Body of pancreas (tissue), 4 donors: ENCODE measurements around the gene PDE2A.

ENCODE experiments used
- CTCF ChIP-seq, 7 experiments: fragments of 450-650 bp in 4 of 7; fragments of 200-600 bp in 3 of 7; sonication (generic) in 3 of 7; IDR thresholded peaks; one replicate each; pipeline ENCODE4 v1.5.1; 2016 to 2019; ENCODE audit warnings: antibody characterized with exemption in 7 of 7
- POLR2A ChIP-seq, 3 donors: fragments of 450-650 bp; IDR thresholded peaks; one replicate each; pipeline ENCODE4 v1.6.1; 2016; ENCODE audit warnings: antibody characterized with exemption in 3 of 3, mild to moderate bottlenecking in 2 of 3

DNA sequence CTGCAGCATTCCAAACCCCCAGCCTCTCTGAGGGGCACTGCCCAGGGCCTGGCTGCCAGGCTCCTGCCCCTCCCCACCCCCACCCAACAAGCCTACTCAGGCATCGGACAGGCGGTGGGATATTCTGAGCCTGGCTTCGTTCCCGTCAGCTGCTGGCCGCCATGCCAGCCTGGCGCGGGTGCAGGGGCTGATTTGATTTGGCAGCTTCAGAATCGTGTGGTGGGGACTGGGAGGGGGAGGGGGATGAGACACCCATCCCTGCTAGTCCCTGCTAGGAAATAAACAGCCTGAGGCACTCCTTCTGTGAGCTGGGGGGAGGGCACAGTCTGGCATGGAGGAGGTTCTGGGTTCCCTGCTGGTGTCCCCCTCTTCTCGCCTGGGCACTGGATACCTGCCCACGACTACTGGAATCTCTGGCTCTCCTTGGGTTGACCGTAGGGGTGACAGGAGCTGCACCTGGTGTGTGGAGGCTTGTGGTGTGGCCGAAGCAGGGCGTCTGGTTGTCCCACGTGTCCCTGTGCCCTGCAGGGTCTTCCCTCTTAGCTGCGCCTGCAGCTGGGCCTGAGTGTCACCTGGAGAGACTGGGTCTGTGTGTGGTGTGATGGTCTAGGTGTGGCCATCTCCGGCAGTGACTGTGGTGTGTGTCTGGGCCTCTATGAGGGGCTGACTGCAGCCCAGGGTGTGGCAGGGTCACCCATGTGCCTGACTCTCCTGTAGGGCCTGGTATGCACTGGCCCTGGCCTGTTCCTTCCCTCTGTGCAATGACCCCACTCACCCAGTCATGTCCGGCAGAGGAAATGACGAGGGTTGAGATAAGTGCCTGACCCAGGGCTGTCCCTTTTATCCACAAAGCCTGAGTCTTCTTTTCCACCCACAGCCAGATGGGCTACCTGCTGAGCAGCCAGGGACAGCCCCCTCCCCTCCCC lies 42.2 kb downstream of the PDE2A start:
- no peak for TF ChIP-seq POLR2A (IDR thresholded peaks at IDR 0.05)
- TF ChIP-seq CTCF (IDR thresholded peaks at IDR 0.05), result no peak
